NB4 (cell line): Measurements from ENCODE around the gene MOGAT3.

Experiments used
- DNase-seq: peaks from one replicate; pipeline ENCODE4 v3.0.0; 2010; ENCODE audit warnings: low read depth
- H3K4me3 ChIP-seq: one replicate; pipeline ENCODE4 v1.5.1; 2011; ENCODE audit warnings: mild to moderate bottlenecking, low read depth, low read length, moderate library complexity
- MYC ChIP-seq: IDR thresholded peaks from 2 replicates; pipeline ENCODE4 v1.6.1; 2011; ENCODE audit warnings: low read depth, low read length
- POLR2A ChIP-seq: IDR thresholded peaks from 2 replicates; pipeline ENCODE4 v1.6.1; 2011; ENCODE audit warnings: mild to moderate bottlenecking; ENCODE audit not compliant: insufficient read length; ENCODE audit errors: extremely low read depth
- TF ChIP-seq, protein P1 (sequence below): IDR thresholded peaks from one replicate; pipeline ENCODE4 v1.5.1; 2012; ENCODE audit warnings: low read depth, low read length
- TF ChIP-seq, protein P2 (sequence below): IDR thresholded peaks from 2 replicates; pipeline ENCODE4 v1.6.1; 2011; ENCODE audit warnings: low read depth, low read length

Gene MOGAT3

DNA sequence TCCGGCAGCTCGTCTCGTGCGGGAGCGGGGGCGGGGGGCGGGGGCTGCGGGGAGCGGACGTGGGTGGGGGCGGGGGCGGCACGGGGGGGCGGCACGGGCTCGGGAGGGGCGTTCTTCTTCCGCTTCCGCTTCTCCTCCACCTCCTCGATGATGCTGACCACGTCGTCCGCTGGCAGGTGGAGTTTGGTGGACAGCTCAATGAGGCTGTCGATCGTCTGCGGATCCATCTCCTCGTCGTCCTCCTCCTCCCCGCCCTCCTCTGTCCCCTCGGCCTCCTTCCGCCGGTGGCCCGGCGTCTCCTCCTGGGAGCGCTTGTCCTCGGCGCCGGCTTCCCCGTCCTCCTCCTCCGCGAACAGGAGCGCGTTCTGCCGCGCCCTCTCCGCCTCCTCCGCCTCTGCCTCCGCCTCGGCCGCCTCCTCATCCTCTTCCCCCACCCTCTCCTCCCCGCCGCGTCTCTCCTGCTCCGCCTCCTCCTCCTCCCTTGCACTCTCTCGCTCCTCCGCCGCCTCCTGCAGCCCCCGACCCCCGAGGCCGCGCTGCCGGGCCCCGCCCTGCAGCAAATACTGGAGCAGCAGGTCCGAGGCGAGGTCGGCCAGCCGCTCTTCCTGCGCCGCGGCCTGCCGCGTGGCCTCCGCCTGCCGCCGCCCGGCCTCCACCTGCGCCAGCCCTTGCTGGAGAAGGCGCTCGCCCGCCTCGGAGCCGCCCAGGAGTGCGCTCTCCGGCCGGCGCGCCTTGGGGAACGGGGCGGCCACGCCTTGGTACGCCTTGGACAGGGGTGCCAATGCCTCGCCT, 37.4 kb downstream of the MOGAT3 start:
- TF ChIP-seq POLR2A (peak; percentile 39), MYC (peak; percentile 60; the same call in 1 of the 2 replicates)
- TF ChIP-seq, protein P1, sequence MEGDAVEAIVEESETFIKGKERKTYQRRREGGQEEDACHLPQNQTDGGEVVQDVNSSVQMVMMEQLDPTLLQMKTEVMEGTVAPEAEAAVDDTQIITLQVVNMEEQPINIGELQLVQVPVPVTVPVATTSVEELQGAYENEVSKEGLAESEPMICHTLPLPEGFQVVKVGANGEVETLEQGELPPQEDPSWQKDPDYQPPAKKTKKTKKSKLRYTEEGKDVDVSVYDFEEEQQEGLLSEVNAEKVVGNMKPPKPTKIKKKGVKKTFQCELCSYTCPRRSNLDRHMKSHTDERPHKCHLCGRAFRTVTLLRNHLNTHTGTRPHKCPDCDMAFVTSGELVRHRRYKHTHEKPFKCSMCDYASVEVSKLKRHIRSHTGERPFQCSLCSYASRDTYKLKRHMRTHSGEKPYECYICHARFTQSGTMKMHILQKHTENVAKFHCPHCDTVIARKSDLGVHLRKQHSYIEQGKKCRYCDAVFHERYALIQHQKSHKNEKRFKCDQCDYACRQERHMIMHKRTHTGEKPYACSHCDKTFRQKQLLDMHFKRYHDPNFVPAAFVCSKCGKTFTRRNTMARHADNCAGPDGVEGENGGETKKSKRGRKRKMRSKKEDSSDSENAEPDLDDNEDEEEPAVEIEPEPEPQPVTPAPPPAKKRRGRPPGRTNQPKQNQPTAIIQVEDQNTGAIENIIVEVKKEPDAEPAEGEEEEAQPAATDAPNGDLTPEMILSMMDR = no peak
- TF ChIP-seq, protein P2, sequence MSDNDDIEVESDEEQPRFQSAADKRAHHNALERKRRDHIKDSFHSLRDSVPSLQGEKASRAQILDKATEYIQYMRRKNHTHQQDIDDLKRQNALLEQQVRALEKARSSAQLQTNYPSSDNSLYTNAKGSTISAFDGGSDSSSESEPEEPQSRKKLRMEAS = peak; percentile 52
- peak overlapping the region; percentile 23 for H3K4me3 ChIP-seq
- DNase-seq = peak; percentile 82

DNA sequence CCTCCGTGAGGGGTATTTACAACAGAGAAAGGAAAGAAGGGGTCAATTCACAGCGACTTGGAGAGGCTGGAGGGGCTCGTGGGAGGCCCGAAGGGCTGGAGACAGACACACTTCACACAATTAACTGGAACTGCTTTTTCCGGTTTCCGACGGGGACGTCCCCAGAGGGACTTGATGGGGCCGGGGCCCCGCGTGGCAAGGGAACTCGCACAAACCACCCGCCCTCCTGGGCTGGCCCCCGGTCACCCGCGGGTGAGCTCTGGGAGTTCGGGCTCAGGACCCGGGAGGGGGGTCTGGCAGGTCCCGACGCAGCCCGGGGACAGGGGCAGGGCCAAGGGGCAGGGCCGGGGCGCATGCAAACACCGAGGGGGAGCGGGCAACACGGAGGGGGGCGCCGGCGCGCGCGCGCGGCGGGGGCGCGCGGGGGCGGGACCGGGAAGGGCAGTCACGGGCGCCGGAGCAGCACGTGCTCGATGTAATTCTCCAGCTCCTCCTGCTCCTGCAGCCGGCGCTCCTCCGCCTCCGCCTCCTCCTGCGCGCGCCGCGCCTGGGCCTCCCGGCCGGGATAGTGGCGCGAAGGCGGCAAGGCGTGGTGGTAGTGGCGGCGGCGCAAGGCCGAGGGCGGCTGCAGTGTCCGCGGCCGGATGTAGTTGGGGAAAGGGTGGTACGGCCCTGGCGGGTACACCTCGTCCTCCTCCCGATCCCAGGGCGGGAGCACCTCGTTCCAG, 38.1 kb downstream of the MOGAT3 start:
- DNase-seq = peak; percentile 88
- peak overlapping the region; percentile 38 for H3K4me3 ChIP-seq
- TF ChIP-seq MYC = peak; percentile 86
- TF ChIP-seq, protein P1 = no peak
- TF ChIP-seq, protein P2 = peak; percentile 94
- no peak for TF ChIP-seq POLR2A

DNA sequence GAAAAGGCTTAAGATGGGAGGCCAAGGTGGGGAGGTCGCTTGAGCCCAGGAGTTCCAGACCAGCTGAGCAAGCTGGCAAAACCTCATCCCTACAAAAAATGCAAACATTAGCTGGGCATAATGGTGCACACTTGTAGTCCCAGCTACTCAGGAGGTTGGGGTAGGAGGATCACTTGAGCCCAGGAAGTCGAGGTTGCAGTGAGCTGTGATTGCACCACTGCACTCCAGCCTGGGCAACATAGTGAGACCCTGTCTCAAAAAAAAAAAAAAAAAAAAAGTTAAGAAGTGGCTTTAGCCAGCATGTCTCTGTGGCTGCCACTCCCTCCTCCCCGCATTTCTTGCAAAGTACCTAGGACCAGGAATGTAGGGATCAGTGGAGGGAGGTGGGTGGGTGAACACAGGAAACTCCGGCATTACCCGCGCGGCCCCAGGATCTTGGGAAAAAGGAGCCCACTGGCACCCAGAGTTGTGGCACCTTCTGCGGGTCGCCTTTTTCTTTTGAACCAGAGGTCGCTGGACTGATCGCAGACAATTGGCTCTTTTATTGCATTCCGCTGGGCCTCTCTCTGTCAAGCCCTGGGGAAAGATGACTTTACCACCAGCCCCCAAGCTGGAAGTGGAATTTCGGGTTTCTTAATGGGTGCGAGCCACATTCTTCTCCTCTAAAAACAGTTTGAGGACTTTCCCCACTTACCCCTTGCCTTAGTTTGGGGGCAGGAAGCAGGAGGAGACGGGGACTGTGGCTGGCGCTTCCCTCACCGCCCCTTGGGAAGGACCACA, 39.0 kb downstream of the MOGAT3 start:
- DNase-seq = no peak
- peak overlapping the region; percentile 38 for H3K4me3 ChIP-seq
- TF ChIP-seq, protein P1 = no peak
- TF ChIP-seq POLR2A (no peak), MYC (no peak)
- TF ChIP-seq, protein P2 = no peak

DNA sequence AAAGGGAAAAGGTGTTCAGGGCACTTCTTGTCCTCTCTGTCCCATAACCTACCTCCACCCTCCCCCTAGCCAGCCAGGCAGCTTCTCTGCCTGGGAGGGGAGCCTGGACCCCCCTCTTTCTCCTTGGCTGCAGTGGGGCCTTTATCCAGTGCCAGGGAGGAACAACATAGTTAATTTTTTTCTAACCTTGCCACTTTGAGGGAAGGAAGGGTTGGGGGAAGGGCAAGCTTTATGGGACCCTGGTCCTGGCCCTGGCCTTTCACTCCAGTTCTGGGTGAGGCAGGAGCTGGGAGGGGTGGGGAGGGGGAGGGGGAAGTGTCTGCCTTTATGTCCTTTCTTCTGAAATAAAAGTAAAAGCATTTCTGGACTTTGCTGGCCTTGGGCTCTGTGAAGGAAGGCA, 39.9 kb downstream of the MOGAT3 start:
- no peak overlapping the region for H3K4me3 ChIP-seq
- DNase-seq = no peak
- TF ChIP-seq, protein P1 = no peak
- no peak for TF ChIP-seq POLR2A
- TF ChIP-seq MYC = no peak
- TF ChIP-seq, protein P2 = no peak

DNA sequence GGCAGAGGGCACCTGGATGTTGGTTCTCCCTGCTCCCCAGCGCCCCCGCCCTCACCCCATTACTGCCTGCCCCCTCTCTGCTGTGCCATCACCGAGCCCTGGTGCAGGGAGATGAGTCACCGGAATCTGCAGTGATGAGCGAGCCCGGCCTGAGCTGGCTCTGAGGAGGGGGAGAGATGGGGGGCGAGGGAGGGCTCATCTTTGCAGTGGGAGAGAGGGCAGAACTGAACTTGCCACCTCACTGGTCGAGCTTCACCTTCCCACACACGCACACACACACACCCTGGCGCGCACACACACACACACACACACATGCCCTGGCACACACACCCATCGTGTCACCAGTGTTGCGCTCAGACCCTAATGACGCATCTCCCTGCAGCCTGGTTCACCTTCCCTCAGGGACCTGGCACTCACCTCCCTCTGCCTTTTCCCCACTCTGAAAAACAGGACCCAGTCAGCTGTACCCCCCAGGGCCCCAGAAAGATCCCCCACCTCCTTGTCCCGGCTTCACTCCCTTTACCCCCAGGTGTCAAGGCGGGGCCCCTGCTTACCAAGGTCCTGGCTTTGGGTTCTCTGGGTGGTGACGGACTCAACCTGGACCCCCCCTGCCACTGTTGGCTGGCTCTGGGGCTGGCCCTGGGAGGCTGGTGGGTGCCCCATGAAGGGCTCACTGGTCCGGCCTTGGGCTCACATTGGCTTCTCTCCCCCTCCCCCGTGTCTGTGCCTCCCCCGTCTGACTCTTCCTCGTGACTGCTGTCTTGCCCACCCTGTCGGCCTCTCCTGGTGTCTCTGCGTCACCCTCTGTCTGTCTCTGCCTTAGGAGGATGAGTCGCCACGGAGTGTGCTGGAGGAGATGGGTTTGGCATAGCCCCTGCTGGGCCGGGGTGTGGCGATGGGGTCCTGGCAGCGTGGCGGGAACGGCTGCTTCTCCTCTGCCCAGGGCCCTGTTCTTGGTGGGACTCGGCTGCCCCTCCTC, 40.9 kb downstream of the MOGAT3 start:
- TF ChIP-seq, protein P1 = no peak
- TF ChIP-seq MYC (no peak), POLR2A (no peak)
- TF ChIP-seq, protein P2 = no peak
- peak; percentile 52 for DNase-seq
- H3K4me3 ChIP-seq = no peak overlapping the region
